GM18505 (cell line): ENCODE measurements around the gene FLACC1.
"Not testable (repeated sequence)": the region's sequence is repeated elsewhere in the genome, so short reads cannot be mapped to it uniquely, and the experiment has no call there.

ENCODE experiments used
- ATAC-seq: cut with Tn5 transposase; IDR thresholded peaks from one replicate; pipeline ENCODE4 v1.9.1; 2021; ENCODE audit not compliant: unreplicated experiment
- POLR2A ChIP-seq: IDR thresholded peaks from 4 replicates; pipeline ENCODE4 v1.6.1; 2011; ENCODE audit warnings: borderline replicate concordance; ENCODE audit not compliant: insufficient read depth, insufficient read length; ENCODE audit errors: extremely low read depth

FLACC1 gene

GRCh38 chr2:201249889-201250288, 107.3 kb downstream of the FLACC1 start:
- no peak for ATAC-seq
- TF ChIP-seq POLR2A: no peak

GRCh38 chr2:201248288-201248844, 108.8 kb downstream of the FLACC1 start:
- no peak for ATAC-seq
- TF ChIP-seq POLR2A: no peak

GRCh38 chr2:201246280-201246679, 110.9 kb downstream of the FLACC1 start:
- no peak for ATAC-seq
- TF ChIP-seq POLR2A: no peak

GRCh38 chr2:201244829-201245228, 112.3 kb downstream of the FLACC1 start:
- no peak for TF ChIP-seq POLR2A
- ATAC-seq: no peak

GRCh38 chr2:201242571-201243277, 114.4 kb downstream of the FLACC1 start:
- no peak for ATAC-seq
- TF ChIP-seq POLR2A: no peak

- ATAC-seq: not testable (repeated sequence)
These were observed 117.8 kb downstream of the FLACC1 start for GRCh38 chr2:201239167-201239935.
